Neural progenitor cell (in vitro differentiated cells): ENCODE measurements around the gene CHRM5. TPM values are rescaled to one million over a fixed set of nuclear protein-coding genes. Genes with fewer than 3 reads are reported as not detected.
"Not testable (repeated sequence)": the region's sequence is repeated elsewhere in the genome, so short reads cannot be mapped to it uniquely, and the experiment has no call there.

Experiments
- DNase-seq: peaks from one replicate; pipeline ENCODE4 v3.0.0-alpha.2; 2016; ENCODE audit warnings: low spot score
- H2AFZ ChIP-seq: fragments of 200-600 bp; sonication (generic); replicated peaks from 2 replicates; pipeline ENCODE4 v1.6.1; 2016; ENCODE audit warnings: antibody characterized with exemption
- H3F3A ChIP-seq: fragments of 200-600 bp; sonication (generic); 2 replicates; pipeline ENCODE4 v1.6.1; 2016; ENCODE audit warnings: antibody characterized with exemption, low read depth
- H3K27ac ChIP-seq: fragments of 200-600 bp; sonication (generic); 2 replicates; pipeline ENCODE4 v1.5.1; 2016; ENCODE audit warnings: mild to moderate bottlenecking
- H3K27me3 ChIP-seq: fragments of 200-600 bp; sonication (generic); 2 replicates; pipeline ENCODE4 v1.6.1; 2016; ENCODE audit warnings: mild to moderate bottlenecking, moderate library complexity
- H3K36me3 ChIP-seq: fragments of 200-600 bp; sonication (generic); 2 replicates; pipeline ENCODE4 v1.5.1; 2016
- H3K4me1 ChIP-seq: fragments of 200-600 bp; sonication (generic); 2 replicates; pipeline ENCODE4 v1.6.1; 2016; ENCODE audit warnings: mixed run types
- H3K4me2 ChIP-seq: fragments of 200-600 bp; sonication (generic); 2 replicates; pipeline ENCODE4 v1.6.1; 2016
- H3K4me3 ChIP-seq: fragments of 200-600 bp; sonication (generic); 2 replicates; pipeline ENCODE4 v1.5.1; 2016
- H3K79me2 ChIP-seq: fragments of 200-600 bp; sonication (generic); 2 replicates; pipeline ENCODE4 v1.6.1; 2016; ENCODE audit warnings: low read depth
- H3K9ac ChIP-seq: fragments of 200-600 bp; sonication (generic); 2 replicates; pipeline ENCODE4 v1.6.1; 2016
- H3K9me3 ChIP-seq: fragments of 200-600 bp; sonication (generic); 2 replicates; pipeline ENCODE4 v1.5.1; 2016; ENCODE audit warnings: low read depth
- H4K20me1 ChIP-seq: fragments of 200-600 bp; sonication (generic); 2 replicates; pipeline ENCODE4 v1.6.1; 2016; ENCODE audit warnings: low read depth
- H3K27ac Mint-ChIP-seq: 3 replicates; pipeline ENCODE4 v1.8.0; 2021; ENCODE audit warnings: mixed read lengths
- H3K27me3 Mint-ChIP-seq: 2 replicates; pipeline ENCODE4 v1.8.0; 2022; ENCODE audit warnings: low read depth, mild to moderate bottlenecking, inconsistent platforms, moderate library complexity, mixed read lengths; ENCODE audit not compliant: insufficient read depth
- H3K36me3 Mint-ChIP-seq: 3 replicates; pipeline ENCODE4 v1.8.0; 2021; ENCODE audit warnings: mixed read lengths
- H3K4me1 Mint-ChIP-seq: 3 replicates; pipeline ENCODE4 v1.8.0; 2021; ENCODE audit warnings: mixed read lengths
- H3K4me3 Mint-ChIP-seq: 3 replicates; pipeline ENCODE4 v1.8.0; 2021; ENCODE audit warnings: mild to moderate bottlenecking, moderate library complexity, mixed read lengths
- H3K9me3 Mint-ChIP-seq: 3 replicates; pipeline ENCODE4 v1.8.0; 2020; ENCODE audit warnings: mixed read lengths
- EZH2 ChIP-seq: fragments of 200-600 bp; sonication (generic); IDR thresholded peaks from 2 replicates; pipeline ENCODE4 v1.6.1; 2017; ENCODE audit warnings: antibody characterized with exemption, mild to moderate bottlenecking, moderate library complexity
- EZH2phosphoT487 ChIP-seq: fragments of 200-600 bp; sonication (generic); IDR thresholded peaks from 2 replicates; pipeline ENCODE4 v1.6.1; 2017; ENCODE audit warnings: antibody characterized with exemption
- total RNA-seq: library from RNA; depleted of rRNA; stranded (reverse); fragments of >200 nt; gene quantifications from 2 replicates; pipeline ENCODE4 v1.2.3, GENCODE V29; 2015; ENCODE audit warnings: low replicate concordance
- TF ChIP-seq, protein P1 (sequence below): fragments of 200-600 bp; sonication (generic); IDR thresholded peaks from 2 replicates; pipeline ENCODE4 v1.5.1; 2017; ENCODE audit warnings: antibody characterized with exemption, mild to moderate bottlenecking

Gene CHRM5
- total RNA-seq, 1 donor from 2014 or later = not detected

DNA sequence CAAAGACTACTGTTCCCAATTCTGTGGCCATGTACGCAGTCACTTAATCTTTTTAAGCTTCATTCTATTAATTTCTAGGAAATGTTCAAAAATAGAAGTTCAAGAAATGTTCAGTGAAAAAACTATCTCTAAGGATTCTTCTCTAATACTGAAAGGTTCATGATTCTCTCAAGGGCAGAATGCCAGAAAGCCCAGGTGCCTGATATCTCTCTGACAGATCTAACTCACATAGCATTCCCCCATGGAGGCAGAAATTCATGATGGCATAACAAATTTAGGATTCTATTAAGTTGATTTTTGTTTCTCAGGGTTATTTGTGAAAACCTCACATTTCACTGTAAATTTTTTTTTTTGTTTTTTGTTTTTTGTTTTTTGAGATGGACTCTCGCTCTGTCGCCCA lies 17.5 kb downstream of the CHRM5 start:
- peaks cover 8% of the 10 kb centered on the region for H3K4me1 ChIP-seq
- no peaks in the 10 kb centered on the region for H4K20me1 ChIP-seq
- no peaks in the 10 kb centered on the region for H3K9me3 ChIP-seq
- no peaks in the 10 kb centered on the region for H3K27me3 Mint-ChIP-seq
- H3F3A ChIP-seq = no peaks in the 10 kb centered on the region
- no peak overlapping the region for H3K4me3 ChIP-seq
- peak overlapping the region; percentile 8 for H3K4me2 ChIP-seq
- no peaks in the 10 kb centered on the region for H3K9me3 Mint-ChIP-seq
- peak overlapping the region; percentile 52 for H3K27ac ChIP-seq
- peaks cover 5% of the 10 kb centered on the region for H3K79me2 ChIP-seq
- H3K27ac Mint-ChIP-seq = no peak overlapping the region
- H3K36me3 ChIP-seq = no peaks in the 10 kb centered on the region
- H3K27me3 ChIP-seq = no peaks in the 10 kb centered on the region
- peaks cover 11% of the 10 kb centered on the region for H3K4me1 Mint-ChIP-seq
- H2AFZ ChIP-seq = no peak overlapping the region
- no peak for DNase-seq
- no peak overlapping the region for H3K4me3 Mint-ChIP-seq
- TF ChIP-seq, protein P1, sequence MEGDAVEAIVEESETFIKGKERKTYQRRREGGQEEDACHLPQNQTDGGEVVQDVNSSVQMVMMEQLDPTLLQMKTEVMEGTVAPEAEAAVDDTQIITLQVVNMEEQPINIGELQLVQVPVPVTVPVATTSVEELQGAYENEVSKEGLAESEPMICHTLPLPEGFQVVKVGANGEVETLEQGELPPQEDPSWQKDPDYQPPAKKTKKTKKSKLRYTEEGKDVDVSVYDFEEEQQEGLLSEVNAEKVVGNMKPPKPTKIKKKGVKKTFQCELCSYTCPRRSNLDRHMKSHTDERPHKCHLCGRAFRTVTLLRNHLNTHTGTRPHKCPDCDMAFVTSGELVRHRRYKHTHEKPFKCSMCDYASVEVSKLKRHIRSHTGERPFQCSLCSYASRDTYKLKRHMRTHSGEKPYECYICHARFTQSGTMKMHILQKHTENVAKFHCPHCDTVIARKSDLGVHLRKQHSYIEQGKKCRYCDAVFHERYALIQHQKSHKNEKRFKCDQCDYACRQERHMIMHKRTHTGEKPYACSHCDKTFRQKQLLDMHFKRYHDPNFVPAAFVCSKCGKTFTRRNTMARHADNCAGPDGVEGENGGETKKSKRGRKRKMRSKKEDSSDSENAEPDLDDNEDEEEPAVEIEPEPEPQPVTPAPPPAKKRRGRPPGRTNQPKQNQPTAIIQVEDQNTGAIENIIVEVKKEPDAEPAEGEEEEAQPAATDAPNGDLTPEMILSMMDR = no peak
- TF ChIP-seq EZH2 (no peak), EZH2phosphoT487 (no peak)
- peaks cover 2% of the 10 kb centered on the region for H3K36me3 Mint-ChIP-seq
- H3K9ac ChIP-seq = no peak overlapping the region

DNA sequence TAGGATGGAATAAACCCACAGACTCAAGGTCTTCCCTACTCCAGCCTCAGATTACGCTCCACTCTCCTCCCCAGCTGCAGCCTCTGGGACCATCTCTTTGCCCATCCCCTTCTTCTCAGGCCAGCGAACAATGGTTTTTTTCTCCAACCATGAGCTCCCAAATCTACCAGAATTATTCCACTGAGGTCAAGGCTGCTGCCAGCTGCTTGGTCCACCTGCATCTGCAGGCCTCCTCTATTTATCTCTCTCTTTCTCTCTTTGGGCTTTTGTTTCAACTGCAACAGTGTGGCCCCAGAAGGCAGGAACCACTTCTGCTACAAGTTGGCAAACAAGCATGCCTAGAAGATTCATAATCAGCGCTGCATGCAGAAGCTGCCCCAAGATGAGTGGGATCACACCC lies 19.1 kb downstream of the CHRM5 start:
- Histone ChIP-seq H3K27me3 (no peaks in the 10 kb centered on the region), H3K36me3 (no peaks in the 10 kb centered on the region), H3K9ac (no peak overlapping the region), H3K4me2 (no peak overlapping the region), H3K4me1 (peaks cover 8% of the 10 kb centered on the region), H3F3A (no peaks in the 10 kb centered on the region), H2AFZ (no peak overlapping the region), H3K27ac (no peak overlapping the region), H4K20me1 (no peaks in the 10 kb centered on the region), H3K9me3 (peaks cover 3% of the 10 kb centered on the region), H3K4me3 (no peak overlapping the region), H3K79me2 (peaks cover 5% of the 10 kb centered on the region)
- no peaks in the 10 kb centered on the region for H3K9me3 Mint-ChIP-seq
- DNase-seq = no peak
- H3K27ac Mint-ChIP-seq = peak overlapping the region; percentile 64
- peaks cover 6% of the 10 kb centered on the region for H3K4me1 Mint-ChIP-seq
- TF ChIP-seq, protein P1 = no peak
- TF ChIP-seq EZH2 = no peak
- TF ChIP-seq EZH2phosphoT487 = no peak
- H3K36me3 Mint-ChIP-seq = peaks cover 3% of the 10 kb centered on the region
- H3K27me3 Mint-ChIP-seq = no peaks in the 10 kb centered on the region
- H3K4me3 Mint-ChIP-seq = no peak overlapping the region

DNA sequence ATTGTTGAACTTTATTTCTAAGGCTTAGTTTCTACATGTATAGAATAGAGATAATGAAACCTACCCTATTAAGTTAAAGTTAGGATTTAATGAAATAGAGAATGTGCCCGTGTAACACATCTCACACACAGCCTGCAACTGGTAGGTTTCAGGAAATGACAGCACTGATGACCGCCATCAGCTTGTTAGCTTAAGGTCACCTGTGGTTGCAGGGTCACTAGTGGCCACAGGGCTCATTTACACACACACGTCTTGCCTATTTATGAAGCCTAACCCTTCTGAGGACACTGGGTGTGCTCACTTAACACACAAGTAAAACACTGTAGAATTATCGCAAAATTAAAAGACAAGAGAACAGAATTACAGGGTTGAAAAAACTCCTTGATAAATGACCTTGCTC lies 20.1 kb downstream of the CHRM5 start:
- TF ChIP-seq EZH2 (no peak), EZH2phosphoT487 (no peak)
- no peak overlapping the region for H3K27ac ChIP-seq
- no peak overlapping the region for H3K4me3 Mint-ChIP-seq

DNA sequence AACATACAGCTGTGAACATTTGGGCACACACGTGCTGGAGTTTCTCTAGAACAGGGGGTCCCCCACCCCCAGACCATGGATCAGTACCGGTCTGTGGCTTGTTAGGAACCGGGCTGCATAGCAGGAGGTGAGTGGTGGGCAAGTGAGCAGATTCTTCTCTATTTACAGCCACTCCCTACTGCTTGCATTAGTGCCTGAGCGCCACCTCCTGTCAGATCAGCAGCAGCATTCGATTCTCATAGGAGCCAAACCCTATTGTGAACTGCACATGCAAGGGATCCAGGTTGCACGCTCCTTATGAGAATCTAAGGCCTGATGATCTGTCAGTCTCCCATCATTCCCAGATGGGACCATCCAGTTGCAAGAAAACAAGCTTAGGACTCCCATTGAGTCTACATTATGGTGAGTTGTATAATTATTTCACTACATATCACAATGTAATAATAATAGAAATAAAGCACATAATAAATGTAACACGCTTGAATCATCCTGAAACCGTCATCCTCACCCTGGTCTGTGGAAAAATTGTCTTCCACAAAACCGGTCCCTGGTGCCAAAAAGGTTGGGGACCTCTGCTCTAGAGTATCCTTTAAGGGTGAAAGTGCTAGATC lies 25.8 kb downstream of the CHRM5 start:
- Mint-ChIP-seq H3K9me3 (no peaks in the 10 kb centered on the region), H3K27me3 (no peaks in the 10 kb centered on the region), H3K4me1 (no peaks in the 10 kb centered on the region), H3K4me3 (no peak overlapping the region), H3K27ac (no peak overlapping the region), H3K36me3 (peaks cover 1% of the 10 kb centered on the region)
- H3K27me3 ChIP-seq = no peaks in the 10 kb centered on the region
- TF ChIP-seq EZH2 (no peak), EZH2phosphoT487 (no peak)
- TF ChIP-seq, protein P1 = peak; percentile 56
- DNase-seq = peak; percentile 56
- H3K4me2 ChIP-seq = no peak overlapping the region
- H3K4me1 ChIP-seq = no peaks in the 10 kb centered on the region
- no peaks in the 10 kb centered on the region for H3F3A ChIP-seq
- H3K27ac ChIP-seq = no peak overlapping the region
- H2AFZ ChIP-seq = no peak overlapping the region
- no peaks in the 10 kb centered on the region for H3K79me2 ChIP-seq
- no peaks in the 10 kb centered on the region for H3K36me3 ChIP-seq
- no peak overlapping the region for H3K9ac ChIP-seq
- H4K20me1 ChIP-seq = no peaks in the 10 kb centered on the region
- peaks cover 3% of the 10 kb centered on the region for H3K9me3 ChIP-seq
- no peak overlapping the region for H3K4me3 ChIP-seq

More for the DNA sequence above, 20.1 kb downstream of the CHRM5 start:
- no peak overlapping the region for H2AFZ ChIP-seq
- no peaks in the 10 kb centered on the region for H3K27me3 ChIP-seq
- no peaks in the 10 kb centered on the region for H3F3A ChIP-seq
- H4K20me1 ChIP-seq = no peaks in the 10 kb centered on the region
- no peak for DNase-seq
- no peaks in the 10 kb centered on the region for H3K36me3 ChIP-seq
- H3K79me2 ChIP-seq = peaks cover 5% of the 10 kb centered on the region
- peaks cover 6% of the 10 kb centered on the region for H3K4me1 Mint-ChIP-seq
- H3K36me3 Mint-ChIP-seq = peaks cover 3% of the 10 kb centered on the region
- no peak overlapping the region for H3K4me2 ChIP-seq
- no peak overlapping the region for H3K9ac ChIP-seq
- no peak overlapping the region for H3K27ac Mint-ChIP-seq
- H3K4me1 ChIP-seq = peaks cover 8% of the 10 kb centered on the region
- no peaks in the 10 kb centered on the region for H3K9me3 Mint-ChIP-seq
- no peaks in the 10 kb centered on the region for H3K27me3 Mint-ChIP-seq
- no peak overlapping the region for H3K4me3 ChIP-seq
- H3K9me3 ChIP-seq = peaks cover 3% of the 10 kb centered on the region

DNA sequence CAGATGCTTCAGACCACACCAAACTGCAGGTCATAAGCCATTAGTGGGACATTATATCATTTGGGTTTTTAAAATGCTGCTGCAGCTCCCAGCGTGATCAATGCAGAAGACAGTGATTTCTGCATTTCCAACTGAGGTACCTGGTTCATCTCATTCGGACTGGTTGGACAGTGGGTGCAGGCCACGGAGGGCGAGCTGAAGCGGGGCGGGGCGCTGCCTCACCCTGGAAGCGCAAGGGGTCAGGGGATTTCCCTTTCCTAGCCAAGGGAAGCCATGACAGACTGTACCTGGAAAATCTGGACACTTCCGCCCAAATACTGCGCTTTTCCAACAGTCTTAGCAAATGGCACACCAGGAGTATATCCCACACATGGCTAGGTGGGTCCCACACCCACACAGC lies 27.4 kb downstream of the CHRM5 start:
- H3K9me3 Mint-ChIP-seq, H3K4me3 ChIP-seq, H3K27ac Mint-ChIP-seq, H3K36me3 Mint-ChIP-seq, H3K9ac ChIP-seq, H3K4me1 ChIP-seq, DNase-seq, H3K27me3 ChIP-seq, H2AFZ ChIP-seq, H4K20me1 ChIP-seq, H3K79me2 ChIP-seq, H3K9me3 ChIP-seq, H3K36me3 ChIP-seq, H3K27ac ChIP-seq, H3K4me3 Mint-ChIP-seq, H3F3A ChIP-seq, H3K4me1 Mint-ChIP-seq, H3K27me3 Mint-ChIP-seq, H3K4me2 ChIP-seq: not testable (repeated sequence)
